Measurements from ENCODE around the gene CEP164. TPM values are rescaled to one million over a fixed set of nuclear protein-coding genes. Genes with fewer than 3 reads are reported as not detected.

The CEP164 gene
- total RNA-seq, 1 donor from 2014 or later = 28.6 TPM

- DNase-seq (ENCODE audit: low spot score) = no peak
- Mint-ChIP-seq H3K4me3 (ENCODE audit: unreplicated experiment) (no peak overlapping the region), H3K27ac (ENCODE audit: unreplicated experiment) (no peak overlapping the region), H3K27me3 (ENCODE audit: unreplicated experiment) (peaks cover 7% of the 10 kb centered on the region), H3K36me3 (ENCODE audit: low read depth, unreplicated experiment) (no peaks in the 10 kb centered on the region), H3K9me3 (ENCODE audit: unreplicated experiment) (no peaks in the 10 kb centered on the region), H3K4me1 (ENCODE audit: unreplicated experiment) (peaks cover 2% of the 10 kb centered on the region)
- TF ChIP-seq, protein P1, sequence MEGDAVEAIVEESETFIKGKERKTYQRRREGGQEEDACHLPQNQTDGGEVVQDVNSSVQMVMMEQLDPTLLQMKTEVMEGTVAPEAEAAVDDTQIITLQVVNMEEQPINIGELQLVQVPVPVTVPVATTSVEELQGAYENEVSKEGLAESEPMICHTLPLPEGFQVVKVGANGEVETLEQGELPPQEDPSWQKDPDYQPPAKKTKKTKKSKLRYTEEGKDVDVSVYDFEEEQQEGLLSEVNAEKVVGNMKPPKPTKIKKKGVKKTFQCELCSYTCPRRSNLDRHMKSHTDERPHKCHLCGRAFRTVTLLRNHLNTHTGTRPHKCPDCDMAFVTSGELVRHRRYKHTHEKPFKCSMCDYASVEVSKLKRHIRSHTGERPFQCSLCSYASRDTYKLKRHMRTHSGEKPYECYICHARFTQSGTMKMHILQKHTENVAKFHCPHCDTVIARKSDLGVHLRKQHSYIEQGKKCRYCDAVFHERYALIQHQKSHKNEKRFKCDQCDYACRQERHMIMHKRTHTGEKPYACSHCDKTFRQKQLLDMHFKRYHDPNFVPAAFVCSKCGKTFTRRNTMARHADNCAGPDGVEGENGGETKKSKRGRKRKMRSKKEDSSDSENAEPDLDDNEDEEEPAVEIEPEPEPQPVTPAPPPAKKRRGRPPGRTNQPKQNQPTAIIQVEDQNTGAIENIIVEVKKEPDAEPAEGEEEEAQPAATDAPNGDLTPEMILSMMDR (IDR thresholded peaks at IDR 0.05; ENCODE audit: unreplicated experiment) = no peak
Measured at GRCh38 chr11:117434481-117434880, 106.8 kb downstream of the CEP164 start.

DNA sequence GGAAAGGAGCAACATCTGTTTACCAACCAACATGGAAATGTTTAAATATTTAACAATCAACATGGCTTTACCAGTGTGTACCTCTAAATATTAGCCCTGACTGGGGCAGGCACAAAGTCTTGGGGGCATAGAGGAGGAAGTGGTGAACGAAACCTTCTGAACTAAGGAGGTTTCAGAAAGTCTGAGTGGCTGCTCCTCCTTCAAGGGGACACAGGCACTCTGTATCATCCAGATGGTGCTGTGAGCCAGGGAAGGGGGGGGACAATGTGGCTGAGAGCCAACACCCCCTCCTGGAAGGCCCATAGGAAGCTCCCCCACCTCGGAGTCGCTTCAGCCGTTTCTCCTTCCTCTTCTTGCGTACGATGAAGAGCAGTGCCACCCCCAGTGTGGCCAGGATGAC, 107.7 kb downstream of the CEP164 start:
- peaks cover 7% of the 10 kb centered on the region for H3K27me3 Mint-ChIP-seq (ENCODE audit: unreplicated experiment)
- H3K4me3 Mint-ChIP-seq (ENCODE audit: unreplicated experiment) = no peak overlapping the region
- no peaks in the 10 kb centered on the region for H3K36me3 Mint-ChIP-seq (ENCODE audit: low read depth, unreplicated experiment)
- TF ChIP-seq, protein P1 (IDR thresholded peaks at IDR 0.05; ENCODE audit: unreplicated experiment) = no peak
- no peaks in the 10 kb centered on the region for H3K9me3 Mint-ChIP-seq (ENCODE audit: unreplicated experiment)
- DNase-seq (ENCODE audit: low spot score) = no peak
- H3K4me1 Mint-ChIP-seq (ENCODE audit: unreplicated experiment) = no peaks in the 10 kb centered on the region
- no peak overlapping the region for H3K27ac Mint-ChIP-seq (ENCODE audit: unreplicated experiment)

DNA sequence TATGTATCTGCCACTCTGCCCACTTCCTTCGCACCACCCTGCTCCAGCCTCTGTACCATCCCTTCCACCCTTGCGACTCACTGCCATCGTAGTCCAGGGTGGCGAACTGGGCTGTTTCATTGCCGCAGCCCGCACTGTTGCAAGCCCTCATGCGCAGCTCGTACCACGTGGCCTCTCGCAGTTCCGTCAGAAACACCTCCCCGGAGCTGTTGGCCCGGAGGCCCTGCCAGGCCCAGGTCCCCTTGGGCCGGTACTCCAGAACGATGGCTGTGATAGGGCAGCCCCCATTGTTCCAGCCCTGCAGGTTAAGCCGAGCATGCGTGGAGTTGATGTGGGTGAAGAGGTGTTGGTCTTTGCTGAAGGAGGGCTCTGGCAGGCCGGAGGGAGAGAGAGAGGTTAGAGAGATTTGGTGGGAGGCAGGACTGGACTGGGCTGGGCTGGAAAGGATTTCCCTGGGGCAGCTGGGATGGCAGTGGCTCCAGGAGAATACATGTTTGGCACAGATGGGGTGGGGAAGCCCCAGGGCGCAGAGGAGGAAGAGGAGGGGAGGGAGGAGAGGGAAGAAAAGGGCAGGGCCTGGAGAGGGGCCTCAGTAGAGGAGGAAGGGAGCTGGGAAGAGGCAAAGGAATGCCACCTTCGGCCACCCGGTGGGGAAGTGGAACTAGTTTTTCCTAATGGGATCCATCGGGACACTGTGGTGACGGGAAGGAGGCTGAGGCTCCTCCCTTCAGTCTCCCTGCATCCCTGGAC, 109.6 kb downstream of the CEP164 start:
- TF ChIP-seq, protein P1 (IDR thresholded peaks at IDR 0.05; ENCODE audit: unreplicated experiment) = no peak
- Mint-ChIP-seq H3K4me3 (ENCODE audit: unreplicated experiment) (no peak overlapping the region), H3K27ac (ENCODE audit: unreplicated experiment) (no peak overlapping the region), H3K27me3 (ENCODE audit: unreplicated experiment) (peaks cover 8% of the 10 kb centered on the region), H3K9me3 (ENCODE audit: unreplicated experiment) (no peaks in the 10 kb centered on the region), H3K4me1 (ENCODE audit: unreplicated experiment) (no peaks in the 10 kb centered on the region), H3K36me3 (ENCODE audit: low read depth, unreplicated experiment) (peaks cover 2% of the 10 kb centered on the region)
- DNase-seq (ENCODE audit: low spot score) = no peak

DNA sequence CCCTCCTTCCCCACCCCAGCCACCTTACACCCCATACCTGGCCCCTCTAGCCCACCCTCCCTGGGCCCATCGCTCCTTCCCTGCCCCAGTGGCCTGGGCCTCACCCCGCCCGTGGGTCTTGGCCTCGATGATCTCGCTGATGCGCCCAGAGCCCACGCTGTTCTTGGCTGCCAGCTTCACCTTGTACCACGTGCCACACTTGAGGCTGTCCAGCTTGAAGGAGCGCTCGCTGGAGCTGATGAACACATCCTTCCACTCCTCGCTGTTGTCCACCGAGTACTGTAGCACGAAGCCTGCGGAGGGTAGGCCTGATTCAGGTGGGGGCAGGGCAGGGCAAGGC, 110.1 kb downstream of the CEP164 start:
- Mint-ChIP-seq H3K9me3 (ENCODE audit: unreplicated experiment) (no peaks in the 10 kb centered on the region), H3K4me1 (ENCODE audit: unreplicated experiment) (no peaks in the 10 kb centered on the region), H3K27ac (ENCODE audit: unreplicated experiment) (no peak overlapping the region), H3K36me3 (ENCODE audit: low read depth, unreplicated experiment) (peaks cover 4% of the 10 kb centered on the region), H3K27me3 (ENCODE audit: unreplicated experiment) (peaks cover 8% of the 10 kb centered on the region), H3K4me3 (ENCODE audit: unreplicated experiment) (no peak overlapping the region)
- no peak for DNase-seq (ENCODE audit: low spot score)
- TF ChIP-seq, protein P1 (IDR thresholded peaks at IDR 0.05; ENCODE audit: unreplicated experiment) = no peak

GRCh38 chr11:117438371-117439000, 110.8 kb downstream of the CEP164 start:
- TF ChIP-seq, protein P1 (IDR thresholded peaks at IDR 0.05; ENCODE audit: unreplicated experiment) = no peak
- Mint-ChIP-seq H3K27me3 (ENCODE audit: unreplicated experiment) (peaks cover 8% of the 10 kb centered on the region), H3K36me3 (ENCODE audit: low read depth, unreplicated experiment) (peaks cover 4% of the 10 kb centered on the region), H3K4me3 (ENCODE audit: unreplicated experiment) (no peak overlapping the region), H3K27ac (ENCODE audit: unreplicated experiment) (no peak overlapping the region), H3K4me1 (ENCODE audit: unreplicated experiment) (no peaks in the 10 kb centered on the region), H3K9me3 (ENCODE audit: unreplicated experiment) (no peaks in the 10 kb centered on the region)
- DNase-seq (ENCODE audit: low spot score) = no peak
